Chondrocyte (in vitro differentiated cells): ENCODE results near the gene MBP. TPM values are rescaled to one million over a fixed set of nuclear protein-coding genes. Genes with fewer than 3 reads are reported as not detected.

ENCODE experiments used
- DNase-seq: peaks from one replicate; pipeline ENCODE4 v3.0.0; 2021; ENCODE audit warnings: mixed read lengths, low spot score
- H3K27ac Mint-ChIP-seq: one replicate; pipeline ENCODE4 v1.8.0; 2021; ENCODE audit warnings: mild to moderate bottlenecking, moderate library complexity, mixed read lengths; ENCODE audit not compliant: unreplicated experiment
- H3K27me3 Mint-ChIP-seq: 2 replicates; pipeline ENCODE4 v1.8.0; 2021; ENCODE audit warnings: low read depth, mixed read lengths
- H3K36me3 Mint-ChIP-seq: 2 replicates; pipeline ENCODE4 v1.8.0; 2021; ENCODE audit warnings: low read depth, mixed read lengths
- H3K4me1 Mint-ChIP-seq: 2 replicates; pipeline ENCODE4 v1.8.0; 2021; ENCODE audit warnings: low read depth, mild to moderate bottlenecking, mixed read lengths
- H3K4me3 Mint-ChIP-seq: one replicate; pipeline ENCODE4 v1.8.0; 2021; ENCODE audit warnings: mild to moderate bottlenecking, moderate library complexity, mixed read lengths; ENCODE audit not compliant: unreplicated experiment
- H3K9me3 Mint-ChIP-seq: 2 replicates; pipeline ENCODE4 v1.8.0; 2021; ENCODE audit warnings: low read depth, mixed read lengths
- CTCF ChIP-seq: fragments of 200-600 bp; sonication (generic); IDR thresholded peaks from 2 replicates; pipeline ENCODE4 v1.5.0; 2021; ENCODE audit warnings: antibody characterized with exemption, mild to moderate bottlenecking, moderate library complexity
- total RNA-seq: library from RNA; stranded (reverse); gene quantifications from 3 replicates; pipeline ENCODE4 v1.2.1, GENCODE V29; 2021

MBP gene
- total RNA-seq, 1 donor from 2014 or later = 15.9 TPM

GRCh38 chr18:77108821-77109647, 23.5 kb downstream of the MBP start:
- no peak for TF ChIP-seq CTCF
- Mint-ChIP-seq H3K4me1 (peaks cover 86% of the 10 kb centered on the region), H3K27ac (peak overlapping the region; percentile 96), H3K4me3 (no peak overlapping the region), H3K27me3 (no peaks in the 10 kb centered on the region), H3K36me3 (no peaks in the 10 kb centered on the region), H3K9me3 (no peaks in the 10 kb centered on the region)
- DNase-seq = no peak

GRCh38 chr18:77108001-77108692, 24.4 kb downstream of the MBP start:
- no peak for DNase-seq
- no peak for TF ChIP-seq CTCF
- H3K36me3 Mint-ChIP-seq = no peaks in the 10 kb centered on the region
- no peaks in the 10 kb centered on the region for H3K27me3 Mint-ChIP-seq
- H3K27ac Mint-ChIP-seq = peak overlapping the region; percentile 96
- peak overlapping the region; percentile 60 for H3K4me3 Mint-ChIP-seq
- H3K4me1 Mint-ChIP-seq = peaks cover 86% of the 10 kb centered on the region
- no peaks in the 10 kb centered on the region for H3K9me3 Mint-ChIP-seq

GRCh38 chr18:77107292-77107691, 25.3 kb downstream of the MBP start:
- H3K4me1 Mint-ChIP-seq = peaks cover 89% of the 10 kb centered on the region
- no peaks in the 10 kb centered on the region for H3K36me3 Mint-ChIP-seq
- H3K4me3 Mint-ChIP-seq = peak overlapping the region; percentile 60
- TF ChIP-seq CTCF = no peak
- H3K27ac Mint-ChIP-seq = peak overlapping the region; percentile 96
- H3K9me3 Mint-ChIP-seq = no peaks in the 10 kb centered on the region
- H3K27me3 Mint-ChIP-seq = no peaks in the 10 kb centered on the region
- no peak for DNase-seq

GRCh38 chr18:77106331-77106730, 26.3 kb downstream of the MBP start:
- Mint-ChIP-seq H3K36me3 (no peaks in the 10 kb centered on the region), H3K4me3 (no peak overlapping the region), H3K27me3 (no peaks in the 10 kb centered on the region), H3K4me1 (peaks cover 93% of the 10 kb centered on the region), H3K27ac (peak overlapping the region; percentile 4), H3K9me3 (no peaks in the 10 kb centered on the region)
- no peak for DNase-seq
- no peak for TF ChIP-seq CTCF

GRCh38 chr18:77105680-77106079, 26.9 kb downstream of the MBP start:
- H3K27me3 Mint-ChIP-seq = no peaks in the 10 kb centered on the region
- DNase-seq = no peak
- H3K9me3 Mint-ChIP-seq = no peaks in the 10 kb centered on the region
- no peak overlapping the region for H3K27ac Mint-ChIP-seq
- peaks cover 95% of the 10 kb centered on the region for H3K4me1 Mint-ChIP-seq
- no peaks in the 10 kb centered on the region for H3K36me3 Mint-ChIP-seq
- no peak for TF ChIP-seq CTCF
- H3K4me3 Mint-ChIP-seq = no peak overlapping the region
